ENCODE results near the gene PNLIPRP2. TPM values are rescaled to one million over a fixed set of nuclear protein-coding genes. Genes with fewer than 3 reads are reported as not detected.

Gene PNLIPRP2
- total RNA-seq, 1 experiment from 2014 or later = 1.1 TPM

GRCh38 chr10:116613471-116613870 lies 7.3 kb upstream of the PNLIPRP2 start (continued):
- TF ChIP-seq CBX3 (IDR thresholded peaks at IDR 0.05; ENCODE audit: low read depth) = no peak
- TF ChIP-seq SRF (IDR thresholded peaks at IDR 0.05; ENCODE audit: low read depth) = no peak
- no peak for TF ChIP-seq EZH2phosphoT487 (IDR thresholded peaks at IDR 0.05; ENCODE audit: borderline replicate concordance)
- no peak for TF ChIP-seq YY1 (IDR thresholded peaks at IDR 0.05; ENCODE audit: extremely low read depth, insufficient replicate concordance, low read depth, low read length)
- no peak for TF ChIP-seq SIN3A (IDR thresholded peaks at IDR 0.05; ENCODE audit: low read depth)
- no peak for TF ChIP-seq CTCF (IDR thresholded peaks at IDR 0.05 in 2 of 3, conservative IDR thresholded peaks at IDR 0.05 in 1 of 3; ENCODE audit: borderline replicate concordance in 1 of 3, insufficient read depth in 1 of 3, low read depth in 2 of 3, low read length in 2 of 3)
- no peak for TF ChIP-seq POLR2AphosphoS5 (IDR thresholded peaks at IDR 0.05; ENCODE audit: low read depth, low read length)
- no peak for TF ChIP-seq CEBPB (IDR thresholded peaks at IDR 0.05; ENCODE audit: low read depth)
- TF ChIP-seq ZNF274 (IDR thresholded peaks at IDR 0.05; ENCODE audit: low read depth, low read length) = no peak

GRCh38 chr10:116614796-116615195 lies 6.0 kb upstream of the PNLIPRP2 start:
- Histone ChIP-seq H2AFZ (ENCODE audit: low read depth, low read length, poor library complexity, severe bottlenecking) (no peak overlapping the region), H3K9ac (ENCODE audit: low read length) (no peak overlapping the region), H3K9me3 (ENCODE audit: control insufficient read depth in 1 of 2, insufficient read depth in 1 of 2, low read depth in 1 of 2, low read length in 2 of 2) (no peaks in the 10 kb centered on the region), H3K4me2 (ENCODE audit: low read length) (no peak overlapping the region), H3K27me3 (ENCODE audit: insufficient read depth, low read length) (no peaks in the 10 kb centered on the region), H3K36me3 (ENCODE audit: control insufficient read depth in 1 of 2, insufficient read depth in 2 of 2, low read length in 2 of 2) (no peaks in the 10 kb centered on the region), H3K27ac (ENCODE audit: low read depth, low read length) (no peak overlapping the region), H4K20me1 (ENCODE audit: insufficient read depth) (no peaks in the 10 kb centered on the region), H3K9me2 (ENCODE audit: insufficient read depth) (no peaks in the 10 kb centered on the region), H3K4me3 (replicated peaks in 1 of 2; ENCODE audit: low read depth in 1 of 2, low read length in 2 of 2) (no peak overlapping the region), H3K4me1 (ENCODE audit: control insufficient read depth in 1 of 2, insufficient read depth in 2 of 2, low read length in 2 of 2) (no peaks in the 10 kb centered on the region), H3K79me2 (ENCODE audit: insufficient read depth, low read length) (no peaks in the 10 kb centered on the region)
- DNase-seq (ENCODE audit: low read depth, low spot score) (no peak), ATAC-seq (no peak)
- POLR2A ChIA-PET = no interaction called here
- CTCF ChIA-PET = interaction anchor here (1.4 kb wide), 1 partner anchor 12 kb away, joined by 4 read pairs; no protein-coding TSS in a partner anchor
- TF ChIP-seq CEBPB (IDR thresholded peaks at IDR 0.05; ENCODE audit: low read depth) (no peak), TCF7L2 (IDR thresholded peaks at IDR 0.05; ENCODE audit: borderline replicate concordance, extremely low read depth, insufficient read depth, insufficient read length) (no peak), SP1 (IDR thresholded peaks at IDR 0.05; ENCODE audit: low read depth) (no peak), ZFX (IDR thresholded peaks at IDR 0.05) (no peak), POLR2A (IDR thresholded peaks at IDR 0.05; ENCODE audit: borderline replicate concordance, extremely low read depth, insufficient read depth, insufficient read length) (no peak)
- RAD21 ChIA-PET (ENCODE audit: low non-redundant PET in 1 of 2, low total read pairs in 2 of 2, uncharacterized antibody in 2 of 2, unreplicated experiment in 2 of 2) = no interaction called here
- no TSS peak for BruUV-seq (replicated peaks)
- intact Hi-C loops (cut with micrococcal nuclease) = no loop called here

All from HCT116 (cell line).